C4-2B (cell line): ENCODE data around the gene AQP9.

Experiments used
- CTCF ChIP-seq: fragments of 450-650 bp; conservative IDR thresholded peaks from 2 replicates; pipeline ENCODE4 v1.5.1; 2017; ENCODE audit warnings: mild to moderate bottlenecking
- ZFX ChIP-seq: fragments of 450-650 bp; IDR thresholded peaks from 2 replicates; pipeline ENCODE4 v1.6.1; 2017

DNA sequence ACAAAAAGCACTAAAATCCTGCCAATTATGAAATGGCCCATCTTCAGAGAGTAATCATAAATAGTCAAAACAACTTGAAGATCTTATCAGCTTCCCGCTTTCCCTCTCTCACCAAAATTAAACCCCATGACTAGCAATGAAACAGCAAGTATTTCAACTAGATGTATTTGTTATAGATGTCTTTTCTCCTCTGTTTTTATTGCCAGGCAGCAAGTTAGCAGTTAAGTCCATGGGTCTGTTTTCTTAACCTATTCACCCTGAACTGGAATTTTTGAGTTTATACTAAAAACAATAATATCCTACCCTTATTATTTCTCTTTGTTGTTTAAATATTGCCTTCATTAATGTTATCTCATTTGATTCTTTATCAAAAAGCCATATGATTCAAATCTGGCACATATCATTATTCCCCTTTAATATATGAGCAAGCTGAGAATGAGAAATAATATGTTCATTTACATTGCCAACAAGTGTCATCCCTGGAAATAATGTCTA lies 23.3 kb downstream of the AQP9 start:
- TF ChIP-seq CTCF (no peak), ZFX (no peak)
